Gastrocnemius medialis (tissue), 4 donors: ENCODE results near the gene MYO18B.

ENCODE experiments used
- POLR2A ChIP-seq, 2 donors: fragments of 450-650 bp; IDR thresholded peaks; one replicate each; pipeline ENCODE4 v1.6.1; 2017; ENCODE audit warnings: antibody characterized with exemption in 2 of 2, mild to moderate bottlenecking in 2 of 2, moderate library complexity in 2 of 2
- TF ChIP-seq, protein P1 (sequence below), 5 experiments: fragments of 450-650 bp in 3 of 5; fragments of 200-600 bp in 2 of 5; sonication (generic) in 2 of 5; IDR thresholded peaks in 4 of 5; conservative IDR thresholded peaks in 1 of 5; 1 replicate in 4 of 5; 2 replicates in 1 of 5; pipeline ENCODE4 v1.5.1; 2016 to 2019; ENCODE audit warnings: antibody characterized with exemption in 5 of 5, mild to moderate bottlenecking in 3 of 5, moderate library complexity in 3 of 5

DNA sequence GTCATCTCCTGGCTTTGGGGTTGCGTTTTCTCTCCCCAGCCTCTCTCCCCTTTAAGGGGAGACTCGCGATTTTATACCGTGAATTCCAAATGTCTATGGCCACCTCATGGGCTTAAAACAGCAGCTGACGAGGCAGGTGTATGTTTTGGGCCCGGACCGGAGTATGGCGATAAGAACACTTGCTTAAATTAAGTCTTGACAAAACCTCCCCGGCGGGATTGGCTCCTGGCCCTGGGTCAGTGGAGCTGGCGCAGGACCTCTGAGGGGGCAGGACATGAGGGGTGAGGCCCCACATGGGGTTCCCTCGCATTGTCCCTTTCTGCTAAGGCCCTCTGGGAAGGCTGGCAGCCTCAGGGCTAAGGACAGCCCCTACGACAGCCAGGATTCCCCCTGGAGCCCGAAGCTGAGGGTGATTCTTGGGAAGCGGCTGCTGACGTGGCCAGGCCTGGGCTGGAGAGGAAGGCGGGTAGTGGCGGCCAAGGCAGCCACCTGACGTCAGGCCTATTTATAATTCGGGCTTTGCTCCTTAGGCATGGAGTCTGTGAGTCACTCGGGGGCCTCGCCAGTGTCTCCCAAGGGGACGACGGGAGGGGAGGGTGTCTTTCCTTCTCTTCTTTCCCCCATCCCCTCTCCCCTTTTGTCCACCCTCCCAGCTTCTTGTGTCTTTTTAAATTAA is 12.7 kb downstream of the MYO18B start:
- TF ChIP-seq, protein P1, sequence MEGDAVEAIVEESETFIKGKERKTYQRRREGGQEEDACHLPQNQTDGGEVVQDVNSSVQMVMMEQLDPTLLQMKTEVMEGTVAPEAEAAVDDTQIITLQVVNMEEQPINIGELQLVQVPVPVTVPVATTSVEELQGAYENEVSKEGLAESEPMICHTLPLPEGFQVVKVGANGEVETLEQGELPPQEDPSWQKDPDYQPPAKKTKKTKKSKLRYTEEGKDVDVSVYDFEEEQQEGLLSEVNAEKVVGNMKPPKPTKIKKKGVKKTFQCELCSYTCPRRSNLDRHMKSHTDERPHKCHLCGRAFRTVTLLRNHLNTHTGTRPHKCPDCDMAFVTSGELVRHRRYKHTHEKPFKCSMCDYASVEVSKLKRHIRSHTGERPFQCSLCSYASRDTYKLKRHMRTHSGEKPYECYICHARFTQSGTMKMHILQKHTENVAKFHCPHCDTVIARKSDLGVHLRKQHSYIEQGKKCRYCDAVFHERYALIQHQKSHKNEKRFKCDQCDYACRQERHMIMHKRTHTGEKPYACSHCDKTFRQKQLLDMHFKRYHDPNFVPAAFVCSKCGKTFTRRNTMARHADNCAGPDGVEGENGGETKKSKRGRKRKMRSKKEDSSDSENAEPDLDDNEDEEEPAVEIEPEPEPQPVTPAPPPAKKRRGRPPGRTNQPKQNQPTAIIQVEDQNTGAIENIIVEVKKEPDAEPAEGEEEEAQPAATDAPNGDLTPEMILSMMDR (IDR thresholded peaks at IDR 0.05 in 4 of 5, conservative IDR thresholded peaks at IDR 0.05 in 1 of 5): no peak
- peak; percentile 53 to 68 for TF ChIP-seq POLR2A (IDR thresholded peaks at IDR 0.05)
